ENCODE measurements around the gene CLDN3.

Gene CLDN3

DNA sequence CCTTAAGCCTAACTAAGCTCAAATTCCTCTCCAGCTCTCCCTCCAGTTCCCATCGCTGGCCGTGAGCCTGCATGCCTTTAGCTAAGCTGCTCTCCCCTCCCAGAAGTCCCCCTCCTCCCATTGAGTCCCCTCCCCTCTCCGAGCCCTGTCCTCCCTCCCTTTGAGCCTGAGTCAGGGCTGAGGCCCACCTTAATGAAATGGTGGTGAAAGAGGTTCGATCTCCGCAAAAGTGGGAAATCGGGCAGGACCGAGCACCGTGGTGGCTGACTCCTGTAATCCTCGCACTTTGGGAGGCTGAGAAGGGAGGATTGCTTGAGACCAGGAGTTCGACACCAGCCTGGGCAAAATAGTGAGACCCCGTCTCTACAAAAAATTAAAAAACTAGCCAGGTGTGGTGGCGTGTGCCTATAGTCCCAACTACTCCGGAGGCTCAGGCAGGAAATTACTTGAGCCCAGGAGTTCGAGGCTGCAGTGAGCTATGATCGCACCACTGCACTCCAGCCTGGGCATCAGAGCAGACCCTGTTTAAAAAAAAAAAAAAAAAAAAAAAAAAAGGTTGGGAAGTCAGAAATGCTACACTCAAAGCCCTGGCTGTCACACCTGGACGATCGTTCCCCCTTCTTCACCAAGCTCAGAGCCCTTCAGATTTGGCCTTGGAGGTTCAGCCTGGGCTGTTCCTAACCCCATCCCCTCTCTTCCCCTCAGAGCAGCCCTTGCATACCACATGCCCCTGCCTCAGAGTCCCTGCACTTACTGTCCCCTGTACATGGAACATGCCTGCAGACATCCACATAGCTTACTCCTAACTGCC is 995 bp upstream of the CLDN3 start:
- no peak for DNase-seq (ENCODE audit: low spot score)

GRCh38 chr7:73769481-73770001 is 529 bp downstream of the CLDN3 start:
- no peak for DNase-seq (ENCODE audit: low spot score)

DNA sequence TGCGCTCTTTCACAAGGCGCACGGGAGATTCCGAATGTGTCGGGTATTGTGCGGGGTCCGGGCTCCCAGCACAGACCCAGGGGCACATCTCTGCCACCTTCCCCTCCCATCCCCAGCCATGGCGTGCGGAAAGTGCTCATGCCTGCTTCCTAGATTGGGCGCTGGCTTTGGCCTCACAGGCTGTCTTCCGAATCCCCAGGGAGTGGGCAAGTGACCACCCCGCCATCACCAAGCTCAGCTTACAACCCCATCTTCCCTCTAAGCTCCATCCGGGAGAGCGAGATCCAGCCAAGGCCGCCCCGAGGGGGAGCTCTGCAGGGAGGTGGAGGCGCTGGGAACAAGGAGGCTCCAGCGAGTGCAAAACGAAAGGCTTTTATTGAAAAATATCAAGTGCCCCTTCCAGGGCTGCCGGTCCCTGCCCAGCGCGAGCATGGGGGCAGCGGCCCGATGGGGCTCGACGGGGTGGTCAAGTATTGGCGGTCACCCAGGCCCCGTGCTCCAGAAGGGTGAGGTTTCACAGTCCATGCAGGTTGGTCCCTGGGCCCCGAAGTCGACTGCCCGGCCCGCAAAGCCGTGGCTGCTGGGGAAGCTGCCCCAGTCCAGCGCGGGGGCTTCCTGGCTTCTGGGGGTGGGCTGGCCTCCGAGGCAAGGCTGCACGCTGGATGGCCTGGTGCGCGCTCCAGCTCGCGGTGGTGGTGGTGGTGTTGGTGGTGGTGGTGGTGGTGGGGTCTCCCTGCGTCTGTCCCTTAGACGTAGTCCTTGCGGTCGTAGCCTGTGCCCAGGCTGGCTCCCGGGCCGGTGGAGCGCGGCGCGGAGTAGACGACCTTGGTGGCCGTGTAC is 1.2 kb downstream of the CLDN3 start:
- no peak for DNase-seq (ENCODE audit: low spot score)

DNA sequence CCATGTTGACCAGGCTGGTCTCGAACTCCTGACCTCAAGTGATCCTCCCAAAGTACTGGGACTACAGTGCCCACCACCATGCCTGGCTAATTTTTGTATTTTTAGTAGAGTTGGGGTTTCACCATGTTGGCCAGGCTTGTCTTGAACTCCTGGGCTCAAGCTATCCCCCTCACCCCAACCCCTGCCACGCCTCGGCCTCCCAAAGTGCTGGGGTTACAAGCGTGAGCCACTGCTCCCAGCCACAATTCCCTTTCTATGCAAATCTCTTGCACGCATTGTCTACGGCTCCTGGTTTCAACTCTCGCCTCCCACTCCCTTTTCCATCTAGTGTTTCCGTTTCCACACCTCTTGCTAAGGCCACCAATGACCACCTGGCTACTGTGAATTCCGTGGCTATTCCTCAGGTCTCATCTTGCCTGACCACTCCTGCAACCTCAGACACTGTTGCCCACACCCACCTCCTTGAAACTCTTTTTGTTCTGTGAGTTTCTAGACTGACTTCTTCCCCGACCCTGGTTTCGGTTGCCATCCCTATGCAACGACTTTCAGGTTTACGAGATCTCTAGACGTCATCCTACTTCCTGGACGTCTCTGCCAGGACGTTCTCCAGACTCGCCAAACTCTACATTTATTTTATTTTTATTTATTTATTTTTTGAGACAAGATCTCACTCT is 3.4 kb downstream of the CLDN3 start:
- no peak for DNase-seq (ENCODE audit: low spot score)

- no peak for DNase-seq (ENCODE audit: low spot score)
Measured at GRCh38 chr7:73762659-73762999, 7.4 kb downstream of the CLDN3 start.

DNA sequence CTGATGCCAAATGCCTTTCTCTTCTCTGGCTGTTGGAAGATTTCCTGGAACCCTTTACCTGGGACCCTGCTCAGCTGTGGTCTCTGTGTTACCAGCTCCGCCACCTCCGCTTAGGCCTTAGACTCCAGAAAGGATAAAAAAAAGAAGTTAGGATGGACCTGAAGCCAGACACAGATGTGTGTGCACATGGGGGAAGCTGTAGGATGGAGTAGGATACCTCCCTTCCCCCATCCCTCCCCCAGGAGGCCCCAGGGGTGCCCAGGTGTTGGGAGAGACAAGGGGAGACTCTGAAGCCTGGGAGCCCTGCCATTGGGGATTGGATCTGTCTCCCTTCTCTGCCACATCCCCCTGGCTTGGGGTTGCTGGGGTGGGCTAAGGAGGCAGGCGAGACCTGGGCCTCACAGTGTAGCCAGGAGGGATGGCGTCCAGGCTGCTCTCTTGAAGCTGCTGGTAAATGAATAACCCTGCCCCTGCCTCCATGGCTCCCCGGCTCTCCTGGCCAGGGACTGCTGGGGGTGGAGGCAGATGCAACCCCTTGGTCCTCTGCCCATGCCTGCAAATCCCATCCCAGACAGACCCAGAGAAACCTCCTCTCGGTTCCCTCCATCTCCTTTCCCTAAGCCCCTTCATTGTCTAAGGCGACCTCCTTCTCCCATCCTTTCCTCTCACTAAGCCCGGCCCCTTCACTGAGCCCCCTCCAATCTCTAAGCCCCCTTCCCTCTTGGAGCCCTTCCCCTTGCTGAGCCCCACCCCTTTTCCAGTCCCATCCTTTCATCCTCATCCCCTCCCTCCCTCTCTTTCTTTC is 8.0 kb downstream of the CLDN3 start:
- no peak for DNase-seq (ENCODE audit: low spot score)

DNA sequence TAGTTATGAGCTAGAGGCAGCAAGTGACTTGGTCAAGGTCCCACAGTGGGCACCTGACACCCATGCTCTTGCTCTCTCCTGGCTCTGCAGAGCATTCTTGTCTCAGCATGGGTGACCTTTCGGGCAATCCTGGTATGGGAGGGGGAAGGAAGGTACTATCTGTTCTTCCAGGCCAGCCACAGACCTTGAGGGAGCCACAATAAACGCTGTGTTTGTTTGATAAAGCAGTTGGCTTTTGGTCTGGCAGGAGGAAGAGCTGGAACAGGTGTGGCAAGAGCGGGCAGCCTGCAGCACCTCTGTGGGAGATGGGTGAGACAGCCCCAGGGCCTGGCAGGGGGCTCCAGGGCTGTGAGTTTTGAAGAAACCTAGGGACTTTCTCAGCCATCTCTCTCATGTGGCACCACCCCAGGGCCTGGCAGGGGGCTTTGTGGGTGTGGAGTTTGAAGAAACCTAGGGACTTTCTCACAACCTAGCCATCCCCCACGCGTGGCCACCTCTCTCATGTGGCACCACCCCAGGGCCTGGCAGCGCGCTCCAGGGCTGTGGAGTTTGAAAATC is 11.4 kb downstream of the CLDN3 start:
- DNase-seq (ENCODE audit: low spot score), result no peak

GRCh38 chr7:73749931-73750776 is 19.9 kb downstream of the CLDN3 start:
- no peak for DNase-seq (ENCODE audit: low spot score)

DNA sequence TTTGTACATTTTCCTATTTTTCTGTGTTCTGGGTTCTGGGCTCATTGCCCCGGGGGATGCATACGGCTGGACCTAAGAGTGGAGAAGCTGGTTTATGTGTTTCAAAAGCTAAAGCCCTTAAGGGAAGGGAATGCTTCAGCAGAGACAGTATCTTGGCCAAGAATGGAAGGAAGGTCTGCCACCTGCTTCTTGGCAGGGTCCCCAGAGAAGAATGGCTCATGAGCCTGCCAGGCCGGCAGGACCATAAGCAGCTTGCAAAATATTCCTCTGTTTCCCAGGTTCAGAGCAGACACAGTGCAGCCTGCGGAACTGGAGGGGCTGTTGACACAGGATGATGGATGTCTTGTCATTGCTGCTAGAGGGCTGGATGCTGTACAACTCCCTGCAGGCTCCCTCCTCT is 23.7 kb downstream of the CLDN3 start:
- no peak for DNase-seq (ENCODE audit: low spot score)

GRCh38 chr7:73742753-73743641 is 27.1 kb downstream of the CLDN3 start:
- DNase-seq (ENCODE audit: low spot score), result no peak

- DNase-seq (ENCODE audit: low spot score), result no peak
Measured at GRCh38 chr7:73742338-73742752, 27.7 kb downstream of the CLDN3 start.

- no peak for DNase-seq (ENCODE audit: low spot score)
Measured at GRCh38 chr7:73741600-73741999, 28.5 kb downstream of the CLDN3 start.

GRCh38 chr7:73740771-73741170 is 29.3 kb downstream of the CLDN3 start:
- DNase-seq (ENCODE audit: low spot score), result no peak

DNA sequence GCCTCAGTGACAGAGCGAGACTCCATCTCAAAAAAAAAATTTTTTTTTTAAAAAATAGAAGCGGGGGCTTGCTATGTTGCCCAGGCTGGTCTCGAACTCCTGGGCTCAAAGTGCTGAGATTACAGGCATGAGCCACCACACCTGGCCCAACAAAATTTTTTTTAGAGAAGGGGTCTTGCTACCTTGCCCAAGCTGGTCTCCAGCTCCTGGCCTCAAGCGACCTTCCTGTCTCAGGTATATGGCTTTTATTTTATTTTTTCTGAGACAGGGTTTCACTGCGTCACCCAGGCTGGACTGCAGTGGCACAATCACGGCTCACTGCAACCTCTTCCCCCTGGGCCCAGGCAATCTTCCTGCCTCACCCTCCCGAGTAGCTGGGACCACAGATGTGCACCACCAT is 29.9 kb downstream of the CLDN3 start:
- no peak for DNase-seq (ENCODE audit: low spot score)

GRCh38 chr7:73739387-73739767 is 30.7 kb downstream of the CLDN3 start:
- DNase-seq (ENCODE audit: low spot score), result no peak

DNA sequence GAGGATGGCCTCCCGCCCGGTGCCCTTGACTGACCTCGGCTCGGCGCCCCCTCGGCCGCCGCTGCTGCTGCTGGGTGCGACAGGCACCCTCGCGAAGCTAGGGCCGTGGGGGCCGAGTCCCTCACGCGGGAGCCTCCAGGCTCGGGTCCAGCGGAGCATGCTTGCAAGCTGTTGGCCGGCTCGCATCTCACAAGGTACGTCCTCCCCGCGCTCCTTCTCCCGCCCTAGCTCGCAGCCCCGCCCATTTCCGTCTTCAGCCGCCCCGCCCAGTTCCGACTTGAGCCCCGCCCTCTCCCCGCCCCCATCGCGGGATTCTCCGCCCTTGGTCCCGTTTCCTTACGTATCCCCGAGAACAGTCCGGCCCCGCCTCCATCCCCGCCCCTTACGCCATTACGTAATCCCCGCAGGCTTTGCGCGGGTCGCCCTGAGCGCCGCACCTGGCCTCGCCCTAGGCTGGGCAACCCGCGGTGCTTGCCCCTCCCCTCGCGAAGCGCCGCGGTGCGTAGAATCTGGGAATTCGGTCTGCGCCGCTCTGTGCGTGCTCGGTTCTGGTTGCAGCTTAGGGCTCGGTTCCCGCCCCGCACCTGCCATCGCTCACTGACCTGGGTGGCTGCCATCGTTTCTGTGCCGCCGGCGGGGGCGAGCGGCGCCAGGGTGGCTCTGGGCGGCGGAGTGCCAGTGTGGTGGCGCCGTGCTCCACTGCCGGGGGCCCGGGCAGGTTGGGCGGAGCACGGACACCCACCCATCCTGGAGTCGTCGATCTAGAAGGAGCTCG is 31.3 kb downstream of the CLDN3 start, which contains the start of gene ABHD11:
TSS of gene ABHD11 (minus strand) at position 191 of the 775 bp plus-strand sequence. CDS start at position 159, 32 bp downstream.
- peak; percentile 96 for DNase-seq (ENCODE audit: low spot score)

DNA sequence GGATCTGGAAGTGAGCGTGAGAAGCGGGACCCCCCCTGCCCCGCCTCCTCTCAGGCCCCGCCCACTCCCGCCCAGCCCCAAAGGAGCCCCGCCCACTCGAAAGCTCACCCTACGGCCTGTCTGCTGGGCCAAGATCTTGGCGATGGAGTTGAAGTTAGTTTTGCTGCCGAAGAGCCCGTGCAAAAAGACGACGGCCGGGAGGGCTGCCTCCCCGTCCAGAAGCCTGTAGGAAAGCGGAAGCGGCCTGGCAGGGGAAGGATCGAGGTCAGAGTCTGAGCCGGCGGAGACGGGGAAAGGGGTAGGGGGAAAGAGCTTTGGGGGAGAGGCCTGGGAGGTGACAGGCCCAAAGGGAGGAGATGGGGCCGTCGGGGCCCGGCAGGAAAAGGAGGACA is 31.9 kb downstream of the CLDN3 start:
- DNase-seq (ENCODE audit: low spot score), result peak; percentile 43

DNA sequence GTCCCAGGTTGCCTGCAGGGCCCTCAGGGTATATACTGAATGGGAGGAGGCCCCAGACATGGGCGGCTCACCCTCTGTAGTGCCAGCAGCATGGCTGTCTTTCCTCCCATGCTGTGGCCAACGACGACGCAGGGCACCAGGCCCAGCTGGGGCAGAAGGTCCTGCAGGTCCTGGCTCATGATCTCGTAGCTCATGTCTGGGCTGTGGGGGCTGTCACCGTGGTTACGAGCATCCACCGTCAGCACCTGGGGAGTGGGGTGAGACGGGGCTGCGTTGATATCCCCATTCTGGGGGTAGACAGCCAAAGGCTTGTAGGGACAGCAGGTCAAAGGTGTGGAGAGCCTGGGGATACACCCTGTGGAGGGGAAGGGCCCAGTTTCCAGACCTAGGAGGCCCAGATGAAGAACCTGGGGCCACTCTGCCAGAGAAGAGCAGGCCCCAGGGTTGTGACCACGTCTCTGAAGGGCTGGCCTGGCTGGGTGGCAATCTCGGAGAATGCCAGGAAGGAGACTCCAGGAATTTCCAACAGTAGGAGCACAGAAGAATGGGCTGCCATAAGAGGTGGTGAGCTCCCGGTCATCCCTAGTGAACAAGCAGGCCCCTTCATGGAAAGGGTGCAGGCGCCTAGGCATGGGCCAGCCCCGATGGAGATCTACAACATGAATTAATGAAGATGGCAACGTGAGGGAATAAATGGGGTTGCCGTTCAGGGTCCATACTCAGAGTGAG is 32.4 kb downstream of the CLDN3 start:
- DNase-seq (ENCODE audit: low spot score), result no peak

All from putamen (tissue), 1 donor.